BLaER1 treated with 17β-estradiol and CSF1 and Interleukin-3, amounts not matched to agents 10 nM and 100 nM (cell line): ENCODE data around the gene B3GLCT.

ENCODE experiments used
- H3K27ac ChIP-seq, 11 experiments: shearing (Covaris generic); formaldehyde crosslinking; 2 replicates each; pipeline ENCODE4 v1.8.1; 2022
- H3K27me3 ChIP-seq, 11 experiments: shearing (Covaris generic); formaldehyde crosslinking; 2 replicates each; pipeline ENCODE4 v1.8.1; 2022
- H3K36me3 ChIP-seq, 11 experiments: shearing (Covaris generic); formaldehyde crosslinking; 2 replicates each; pipeline ENCODE4 v1.8.1; 2022
- H3K4me1 ChIP-seq, 10 experiments: shearing (Covaris generic); formaldehyde crosslinking; 2 replicates each; pipeline ENCODE4 v1.8.1; 2022
- H3K4me2 ChIP-seq, 11 experiments: shearing (Covaris generic); formaldehyde crosslinking; 2 replicates each; pipeline ENCODE4 v1.8.1; 2022
- H3K4me3 ChIP-seq, 10 experiments: shearing (Covaris generic); formaldehyde crosslinking; 2 replicates each; pipeline ENCODE4 v1.8.1; 2022
- H3K9ac ChIP-seq, 11 experiments: shearing (Covaris generic); formaldehyde crosslinking; 2 replicates each; pipeline ENCODE4 v1.8.1; 2022
- H3K9me3 ChIP-seq, 11 experiments: shearing (Covaris generic); formaldehyde crosslinking; replicated peaks in 1 of 11; 2 replicates each; pipeline ENCODE4 v1.8.1; 2022
- H4K20me1 ChIP-seq, 11 experiments: shearing (Covaris generic); formaldehyde crosslinking; 2 replicates each; pipeline ENCODE4 v1.8.1; 2022
- Cebpa-rat ChIP-seq, 11 experiments: shearing (Covaris generic); IDR thresholded peaks; 2 replicates each; pipeline ENCODE4 v1.8.1; 2022

The B3GLCT gene

DNA sequence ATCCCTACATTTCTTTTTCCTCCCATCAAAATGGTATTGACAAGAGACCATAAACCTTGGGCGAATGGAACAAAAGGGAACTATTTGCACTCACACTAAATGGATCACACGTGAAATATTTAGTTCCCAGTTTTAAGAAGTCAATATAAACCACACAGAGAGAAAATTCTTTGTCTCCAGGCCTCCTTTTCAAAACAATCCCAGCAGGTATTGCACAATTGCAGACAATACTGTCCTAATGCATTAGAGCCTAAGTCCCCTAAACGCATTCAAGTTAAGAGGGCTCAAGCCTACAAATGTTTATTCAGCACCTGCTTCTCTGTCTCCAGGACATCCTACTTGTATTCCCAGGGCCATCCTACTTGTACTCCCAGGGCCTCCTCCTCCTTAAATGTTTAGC, 1.3 kb upstream of the B3GLCT start:
- Histone ChIP-seq H3K9ac (no peak overlapping the region), H4K20me1 (no peaks in the 10 kb centered on the region; a peak in 2 of 22 replicates), H3K27me3 (peaks cover 0 to 16% (median 10%) of the 10 kb centered on the region in 11 experiments; a peak in 14 of 22 replicates), H3K9me3 (no peaks in the 10 kb centered on the region), H3K4me1 (peaks cover 13 to 31% (median 17%) of the 10 kb centered on the region in 10 experiments), H3K27ac (no peak overlapping the region), H3K36me3 (no peaks in the 10 kb centered on the region), H3K4me3 (no peak overlapping the region), H3K4me2 (peak overlapping the region in 1 of 11 experiments; percentile 4; a peak in 1 of 22 replicates)
- TF ChIP-seq Cebpa-rat (IDR thresholded peaks at IDR 0.05), result peak in 4 of 11 experiments; percentile 17 to 48 (median 20); a peak in 2 of 22 replicates

GRCh38 chr13:31199527-31199848, 287 bp upstream of the B3GLCT start:
- peak overlapping the region; percentile 76 to 90 (median 82) for H3K4me3 ChIP-seq

GRCh38 chr13:31200637-31200971, 829 bp downstream of the B3GLCT start:
- Histone ChIP-seq H4K20me1 (no peaks in the 10 kb centered on the region; a peak in 2 of 22 replicates), H3K27ac (peak overlapping the region; percentile 87 to 95 (median 90)), H3K36me3 (no peaks in the 10 kb centered on the region), H3K4me2 (peak overlapping the region; percentile 72 to 95 (median 89)), H3K4me3 (peak overlapping the region; percentile 76 to 90 (median 82)), H3K27me3 (peaks cover 0 to 16% (median 10%) of the 10 kb centered on the region in 11 experiments; a peak in 14 of 22 replicates), H3K9ac (peak overlapping the region; percentile 88 to 95 (median 91)), H3K4me1 (peaks cover 13 to 43% (median 17%) of the 10 kb centered on the region in 10 experiments), H3K9me3 (no peaks in the 10 kb centered on the region)
- no peak for TF ChIP-seq Cebpa-rat (IDR thresholded peaks at IDR 0.05)

More at GRCh38 chr13:31199527-31199848, 287 bp upstream of the B3GLCT start:
- Histone ChIP-seq H3K27ac (peak overlapping the region; percentile 87 to 95 (median 90); a peak in 19 of 22 replicates), H3K9ac (peak overlapping the region; percentile 88 to 95 (median 91)), H3K4me2 (peak overlapping the region; percentile 80 to 95 (median 89)), H3K9me3 (no peaks in the 10 kb centered on the region), H3K36me3 (no peaks in the 10 kb centered on the region), H3K4me1 (peaks cover 13 to 37% (median 17%) of the 10 kb centered on the region in 10 experiments), H3K27me3 (peaks cover 0 to 16% (median 10%) of the 10 kb centered on the region in 11 experiments; a peak in 14 of 22 replicates), H4K20me1 (no peaks in the 10 kb centered on the region; a peak in 2 of 22 replicates)
- no peak for TF ChIP-seq Cebpa-rat (IDR thresholded peaks at IDR 0.05)

DNA sequence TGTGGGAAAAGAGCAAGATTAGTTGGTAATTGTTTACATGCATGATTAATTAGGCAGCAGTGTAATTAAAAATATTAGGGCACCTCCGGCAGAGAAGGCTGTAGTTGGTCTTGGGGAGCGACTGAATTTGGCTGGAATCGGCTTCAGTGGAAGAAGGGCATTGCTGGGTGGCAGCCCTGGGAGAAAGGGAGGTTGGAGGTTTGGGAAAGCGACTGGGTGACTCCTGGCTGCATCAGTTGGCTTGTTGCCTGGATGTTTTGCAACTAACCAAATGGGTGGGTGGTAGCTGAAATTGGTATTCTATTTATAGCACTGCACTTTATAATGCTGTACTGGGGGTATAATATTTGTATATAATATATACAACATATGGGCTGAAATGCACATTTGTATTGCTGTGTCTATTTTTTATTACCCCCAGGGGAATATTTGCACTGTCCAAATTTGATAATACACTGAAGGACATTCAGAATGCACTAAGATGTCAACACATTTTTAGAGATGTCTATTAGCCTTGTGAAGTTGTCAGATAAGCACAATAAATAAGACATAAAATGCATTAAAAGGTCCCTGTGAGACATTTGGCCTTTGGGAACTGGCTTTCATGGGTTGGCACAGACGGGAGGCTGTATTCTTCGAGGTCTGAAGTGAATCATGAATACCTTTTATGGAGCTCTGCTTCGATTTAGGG, 1.7 kb downstream of the B3GLCT start:
- Histone ChIP-seq H3K4me3 (peak overlapping the region; percentile 76 to 90 (median 82); a peak in 19 of 20 replicates), H3K9ac (peak overlapping the region; percentile 88 to 95 (median 91); a peak in 19 of 22 replicates), H3K4me2 (peak overlapping the region; percentile 72 to 95 (median 89)), H3K36me3 (no peaks in the 10 kb centered on the region), H3K27me3 (peaks cover 0 to 16% (median 10%) of the 10 kb centered on the region in 11 experiments; a peak in 14 of 22 replicates), H4K20me1 (no peaks in the 10 kb centered on the region; a peak in 2 of 22 replicates), H3K9me3 (no peaks in the 10 kb centered on the region), H3K4me1 (peaks cover 13 to 41% (median 17%) of the 10 kb centered on the region in 10 experiments), H3K27ac (peak overlapping the region in 8 of 11 experiments; percentile 87 to 95 (median 90); a peak in 12 of 22 replicates)
- 0 out of 22 replicates have a peak, but pooled peaks of 2 of the 11 experiments have one; percentile 8 to 35 for TF ChIP-seq Cebpa-rat (IDR thresholded peaks at IDR 0.05)

DNA sequence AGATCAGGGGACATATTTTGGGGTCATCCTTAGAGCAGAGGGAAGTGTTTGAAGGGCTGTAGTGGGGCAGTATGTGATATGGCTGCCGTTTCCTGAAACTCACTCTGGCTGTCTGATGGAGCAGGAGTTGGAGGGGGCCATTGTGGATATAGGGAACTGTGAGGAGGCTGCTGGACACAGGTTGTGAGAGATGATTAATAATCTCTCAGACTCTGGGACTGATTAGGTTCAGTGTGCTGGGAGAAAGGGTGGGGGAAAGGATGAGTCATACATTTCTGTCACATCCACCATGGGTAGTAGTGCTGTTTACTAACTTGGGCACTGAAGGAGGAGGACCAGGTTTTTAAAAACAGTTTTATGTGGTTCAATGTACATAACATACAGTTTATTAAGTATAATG, 4.8 kb downstream of the B3GLCT start:
- H4K20me1 ChIP-seq, result peaks cover 0 to 4% (median 0%) of the 10 kb centered on the region in 11 experiments; a peak in 1 of 22 replicates
- no peaks in the 10 kb centered on the region for H3K9me3 ChIP-seq
- peaks cover 22 to 48% (median 27%) of the 10 kb centered on the region in 10 experiments for H3K4me1 ChIP-seq
- H3K4me2 ChIP-seq, result peak overlapping the region in 3 of 11 experiments; percentile 1 to 40 (median 20); a peak in 4 of 22 replicates
- no peaks in the 10 kb centered on the region for H3K36me3 ChIP-seq
- H3K27ac ChIP-seq, result no peak overlapping the region
- peaks cover 0 to under 1% (median under 1%) of the 10 kb centered on the region in 11 experiments; a peak in 5 of 22 replicates for H3K27me3 ChIP-seq
- no peak overlapping the region for H3K9ac ChIP-seq
- H3K4me3 ChIP-seq, result no peak overlapping the region
- no peak for TF ChIP-seq Cebpa-rat (IDR thresholded peaks at IDR 0.05)

DNA sequence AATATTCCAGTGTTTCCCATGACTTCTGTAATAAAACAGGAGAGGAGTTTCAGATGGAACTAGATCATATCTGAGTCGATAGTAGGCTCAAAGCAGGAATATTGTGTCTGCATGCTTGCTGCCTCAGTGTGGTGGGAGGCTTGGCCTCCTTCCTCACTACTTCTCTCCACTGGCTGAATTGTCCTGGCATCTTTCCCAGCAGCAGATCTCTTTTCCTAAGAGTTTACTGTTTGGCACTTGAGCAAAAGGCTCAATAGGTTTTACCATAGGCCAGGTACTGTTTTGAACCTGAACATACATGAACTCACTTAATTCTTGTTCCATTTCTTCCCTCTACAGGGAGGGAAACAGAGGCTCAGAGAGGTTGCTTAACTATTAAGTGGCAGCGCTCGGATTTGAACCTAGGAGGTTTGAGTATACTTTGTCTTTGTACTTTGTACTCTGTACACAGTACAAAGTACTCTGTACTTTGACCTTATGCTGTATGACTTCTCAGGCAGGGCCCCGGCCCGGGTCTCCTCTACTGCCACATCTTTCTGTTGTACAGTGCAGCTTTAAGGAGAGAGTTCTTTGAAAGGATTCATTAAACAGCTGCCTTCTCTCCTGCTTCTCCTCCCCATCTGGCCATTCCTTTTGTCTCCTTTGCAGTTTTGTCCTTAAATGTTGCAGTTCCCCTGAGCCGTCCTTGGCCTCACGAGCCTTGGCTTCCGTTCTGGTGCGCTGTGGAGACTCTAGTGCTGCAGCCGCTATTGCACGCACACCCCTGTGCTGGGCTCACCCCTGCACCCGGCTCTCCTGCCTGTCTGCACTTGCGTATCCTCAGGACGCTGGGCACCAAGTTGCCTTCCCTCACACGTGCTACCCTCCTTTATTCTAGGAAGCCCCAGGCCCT, 8.1 kb downstream of the B3GLCT start:
- Histone ChIP-seq H3K27ac (no peak overlapping the region), H4K20me1 (0 out of 22 replicates have a peak, but pooled peaks cover 0 to 4% (median 0%) of the 10 kb centered on the region in 11 experiments), H3K36me3 (no peaks in the 10 kb centered on the region), H3K4me2 (no peak overlapping the region), H3K27me3 (no peaks in the 10 kb centered on the region), H3K9me3 (no peaks in the 10 kb centered on the region), H3K4me1 (peaks cover 18 to 39% (median 21%) of the 10 kb centered on the region in 10 experiments), H3K4me3 (no peak overlapping the region), H3K9ac (no peak overlapping the region)
- no peak for TF ChIP-seq Cebpa-rat (IDR thresholded peaks at IDR 0.05)

- Histone ChIP-seq H3K27ac (peak overlapping the region in 3 of 11 experiments; percentile 3 to 36 (median 10); a peak in 1 of 22 replicates), H3K9me3 (no peaks in the 10 kb centered on the region), H3K36me3 (no peaks in the 10 kb centered on the region), H3K27me3 (no peaks in the 10 kb centered on the region), H4K20me1 (0 out of 22 replicates have a peak, but pooled peaks cover 0 to 4% (median 0%) of the 10 kb centered on the region in 11 experiments), H3K9ac (no peak overlapping the region), H3K4me2 (peak overlapping the region; percentile 61 to 78 (median 71)), H3K4me3 (no peak overlapping the region), H3K4me1 (peaks cover 18 to 39% (median 21%) of the 10 kb centered on the region in 10 experiments)
- no peak for TF ChIP-seq Cebpa-rat (IDR thresholded peaks at IDR 0.05)
These were observed 8.9 kb downstream of the B3GLCT start for GRCh38 chr13:31208559-31209122.

DNA sequence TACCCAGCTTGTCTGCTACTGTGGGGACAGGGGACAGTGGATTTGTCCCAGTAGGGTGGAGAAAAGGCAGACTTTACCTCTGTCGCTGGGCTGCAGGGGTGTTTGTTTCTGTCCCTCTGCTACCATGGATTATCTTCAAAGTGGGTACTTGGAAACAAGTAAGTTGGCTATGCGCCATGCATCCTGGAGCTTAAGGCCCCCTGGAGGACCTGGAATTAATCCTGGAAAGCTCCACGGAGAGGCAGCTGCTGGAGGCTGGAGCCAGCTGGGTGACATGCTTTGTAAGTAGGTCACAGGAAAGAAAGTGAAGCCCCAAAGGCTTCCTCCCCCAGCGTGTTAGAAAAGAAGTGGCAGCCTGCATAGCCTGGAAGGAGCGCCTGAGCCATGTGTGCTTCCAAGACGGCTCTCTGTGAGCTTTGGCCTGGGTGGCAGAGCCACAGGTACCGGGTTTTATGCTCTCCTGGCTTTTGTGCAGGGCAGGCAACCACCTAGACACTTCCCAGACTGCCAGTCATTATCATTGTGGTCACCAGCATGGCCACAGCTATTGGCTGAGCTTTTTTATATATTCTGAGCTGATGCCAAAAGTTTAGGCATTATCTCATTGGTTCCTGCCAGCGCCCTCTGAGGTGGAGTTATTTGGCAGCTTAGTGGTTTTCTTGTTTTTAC, 9.5 kb downstream of the B3GLCT start:
- H3K27me3 ChIP-seq, result no peaks in the 10 kb centered on the region
- H3K4me3 ChIP-seq, result no peak overlapping the region
- H4K20me1 ChIP-seq, result 0 out of 22 replicates have a peak, but pooled peaks cover 0 to 4% (median 0%) of the 10 kb centered on the region in 11 experiments
- peak overlapping the region in 5 of 11 experiments; percentile 3 to 36 (median 10); a peak in 4 of 22 replicates for H3K27ac ChIP-seq
- peak overlapping the region in 3 of 11 experiments; percentile 5 to 29 (median 9); a peak in 3 of 22 replicates for H3K9ac ChIP-seq
- H3K4me2 ChIP-seq, result peak overlapping the region; percentile 61 to 78 (median 71)
- no peak for TF ChIP-seq Cebpa-rat (IDR thresholded peaks at IDR 0.05)
- H3K36me3 ChIP-seq, result no peaks in the 10 kb centered on the region
- H3K4me1 ChIP-seq, result peaks cover 18 to 34% (median 22%) of the 10 kb centered on the region in 10 experiments
- H3K9me3 ChIP-seq, result no peaks in the 10 kb centered on the region
